Progenitor cell of endocrine pancreas (in vitro differentiated cells): Measurements from ENCODE around the gene NKD1. TPM values are rescaled to one million over a fixed set of nuclear protein-coding genes. Genes with fewer than 3 reads are reported as not detected.

Experiments
- DNase-seq: peaks from one replicate; pipeline ENCODE4 v3.0.0; 2021; ENCODE audit warnings: low spot score; ENCODE audit not compliant: unreplicated experiment
- H3K27ac Mint-ChIP-seq: 2 replicates; pipeline ENCODE4 v1.8.0; 2021; ENCODE audit warnings: mild to moderate bottlenecking, moderate library complexity, mixed read lengths
- H3K27me3 Mint-ChIP-seq: 2 replicates; pipeline ENCODE4 v1.8.0; 2021; ENCODE audit warnings: mixed read lengths
- H3K36me3 Mint-ChIP-seq: 2 replicates; pipeline ENCODE4 v1.8.0; 2022; ENCODE audit warnings: mixed read lengths; ENCODE audit not compliant: insufficient read depth
- H3K4me1 Mint-ChIP-seq: 2 replicates; pipeline ENCODE4 v1.8.0; 2021; ENCODE audit warnings: low read depth, mixed read lengths
- H3K4me3 Mint-ChIP-seq: 2 replicates; pipeline ENCODE4 v1.8.0; 2021; ENCODE audit warnings: low read depth, mild to moderate bottlenecking, moderate library complexity, mixed read lengths
- H3K9me3 Mint-ChIP-seq: 2 replicates; pipeline ENCODE4 v1.8.0; 2021; ENCODE audit warnings: low read depth, mixed read lengths
- total RNA-seq: library from RNA; stranded (reverse); gene quantifications from 2 replicates; pipeline ENCODE4 v1.2.1, GENCODE V29; 2021
- TF ChIP-seq, protein P1 (sequence below): fragments of 200-600 bp; sonication (generic); IDR thresholded peaks from one replicate; pipeline ENCODE4 v1.5.0; 2021; ENCODE audit warnings: antibody characterized with exemption, mild to moderate bottlenecking; ENCODE audit not compliant: unreplicated experiment

The NKD1 gene
- total RNA-seq, 1 donor from 2014 or later, result 3.0 TPM

DNA sequence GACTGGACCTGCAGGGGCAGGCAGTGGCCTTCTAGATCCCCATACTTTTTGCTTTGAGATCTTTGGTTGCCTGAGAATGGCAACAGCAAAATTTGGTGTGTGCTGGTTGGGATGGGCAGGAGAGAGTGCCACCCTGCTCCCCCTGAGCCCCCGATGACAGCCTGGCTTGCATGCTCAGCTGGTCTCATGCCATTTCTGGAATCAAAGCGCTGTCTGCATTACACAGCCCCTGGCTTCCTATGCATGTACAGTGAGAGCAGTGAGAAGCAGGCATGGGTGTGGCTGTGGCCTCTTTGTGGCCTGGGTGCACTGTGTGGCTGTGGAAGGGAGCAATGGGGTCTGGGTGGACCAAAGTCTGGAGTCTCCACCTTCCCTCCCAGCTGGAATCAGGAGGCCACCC is 47.7 kb downstream of the NKD1 start:
- no peaks in the 10 kb centered on the region for H3K9me3 Mint-ChIP-seq
- no peak overlapping the region for H3K27ac Mint-ChIP-seq
- H3K36me3 Mint-ChIP-seq, result no peaks in the 10 kb centered on the region
- H3K27me3 Mint-ChIP-seq, result no peaks in the 10 kb centered on the region
- no peaks in the 10 kb centered on the region for H3K4me1 Mint-ChIP-seq
- TF ChIP-seq, protein P1, sequence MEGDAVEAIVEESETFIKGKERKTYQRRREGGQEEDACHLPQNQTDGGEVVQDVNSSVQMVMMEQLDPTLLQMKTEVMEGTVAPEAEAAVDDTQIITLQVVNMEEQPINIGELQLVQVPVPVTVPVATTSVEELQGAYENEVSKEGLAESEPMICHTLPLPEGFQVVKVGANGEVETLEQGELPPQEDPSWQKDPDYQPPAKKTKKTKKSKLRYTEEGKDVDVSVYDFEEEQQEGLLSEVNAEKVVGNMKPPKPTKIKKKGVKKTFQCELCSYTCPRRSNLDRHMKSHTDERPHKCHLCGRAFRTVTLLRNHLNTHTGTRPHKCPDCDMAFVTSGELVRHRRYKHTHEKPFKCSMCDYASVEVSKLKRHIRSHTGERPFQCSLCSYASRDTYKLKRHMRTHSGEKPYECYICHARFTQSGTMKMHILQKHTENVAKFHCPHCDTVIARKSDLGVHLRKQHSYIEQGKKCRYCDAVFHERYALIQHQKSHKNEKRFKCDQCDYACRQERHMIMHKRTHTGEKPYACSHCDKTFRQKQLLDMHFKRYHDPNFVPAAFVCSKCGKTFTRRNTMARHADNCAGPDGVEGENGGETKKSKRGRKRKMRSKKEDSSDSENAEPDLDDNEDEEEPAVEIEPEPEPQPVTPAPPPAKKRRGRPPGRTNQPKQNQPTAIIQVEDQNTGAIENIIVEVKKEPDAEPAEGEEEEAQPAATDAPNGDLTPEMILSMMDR, result no peak
- DNase-seq, result no peak
- H3K4me3 Mint-ChIP-seq, result no peak overlapping the region

DNA sequence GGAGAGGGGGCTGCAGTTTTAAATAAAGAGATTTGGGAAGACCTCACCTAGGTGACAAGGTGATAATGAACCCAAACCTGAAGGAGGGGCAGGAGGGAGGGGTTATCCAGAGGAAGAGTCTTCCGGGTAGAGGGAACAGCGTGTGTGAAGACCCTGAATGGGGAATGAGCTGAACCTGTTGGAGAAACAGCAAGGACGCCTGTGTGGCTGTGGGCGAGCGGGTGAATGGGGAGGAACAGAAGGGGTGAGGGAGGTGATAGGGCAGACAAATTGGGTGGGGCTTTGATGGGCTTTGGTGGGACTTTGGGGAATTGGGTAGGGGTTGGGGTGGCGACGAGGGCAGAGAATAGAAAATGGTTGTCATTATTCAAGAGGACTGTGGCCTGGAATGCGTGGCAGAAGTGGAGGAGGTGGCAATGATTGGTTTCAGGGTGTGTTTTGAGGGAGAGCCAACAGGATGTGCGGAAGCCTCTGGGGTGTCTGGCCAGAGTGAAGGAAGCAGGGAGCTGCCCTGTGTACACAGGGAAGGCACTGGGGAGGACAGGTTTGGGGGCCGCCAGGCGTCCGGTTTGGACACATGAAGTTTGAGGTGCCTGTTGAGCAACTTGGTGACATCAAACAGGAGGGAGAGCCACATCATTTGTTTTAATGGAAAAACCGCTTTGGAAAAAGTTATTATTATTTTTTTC is 48.7 kb downstream of the NKD1 start:
- Mint-ChIP-seq H3K27ac (no peak overlapping the region), H3K9me3 (no peaks in the 10 kb centered on the region), H3K4me1 (no peaks in the 10 kb centered on the region), H3K36me3 (no peaks in the 10 kb centered on the region), H3K27me3 (no peaks in the 10 kb centered on the region), H3K4me3 (no peak overlapping the region)
- no peak for DNase-seq
- TF ChIP-seq, protein P1, result no peak

DNA sequence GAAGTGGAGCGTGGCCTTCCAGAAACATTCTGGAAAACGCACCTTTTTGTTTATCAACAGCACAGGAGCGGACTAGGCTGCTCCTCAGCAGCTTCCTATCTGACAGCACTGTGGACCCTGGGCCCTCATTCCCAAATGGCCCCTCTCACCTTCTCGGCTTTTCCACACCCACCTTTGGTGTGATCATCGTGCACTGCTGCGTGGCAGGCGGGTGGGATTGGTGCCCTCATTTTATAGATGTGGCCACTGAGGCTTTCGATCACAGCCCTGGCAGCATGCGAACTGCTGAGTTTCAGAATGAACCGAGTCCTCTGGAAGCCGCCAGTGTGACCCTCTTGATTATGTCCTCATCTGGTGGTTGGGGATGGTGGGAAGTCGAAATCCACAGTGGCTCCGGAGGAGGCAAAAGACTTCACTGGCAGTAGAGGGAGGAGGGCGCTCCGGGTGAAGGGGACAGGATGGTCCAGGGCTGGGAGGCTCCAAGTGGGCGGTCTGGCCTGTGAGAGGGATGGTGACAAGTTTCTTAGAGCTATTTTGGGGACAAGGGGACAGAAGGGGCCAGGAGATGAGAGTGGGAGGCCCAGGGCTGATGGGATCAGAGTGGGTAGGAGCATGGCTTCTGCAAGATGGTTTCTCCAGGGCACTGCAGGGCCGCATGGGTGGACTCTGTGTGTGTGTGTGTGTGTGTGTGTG is 49.5 kb downstream of the NKD1 start:
- Mint-ChIP-seq H3K27me3 (peaks cover 3% of the 10 kb centered on the region), H3K27ac (no peak overlapping the region), H3K4me3 (no peak overlapping the region), H3K9me3 (no peaks in the 10 kb centered on the region), H3K4me1 (peaks cover 2% of the 10 kb centered on the region), H3K36me3 (no peaks in the 10 kb centered on the region)
- DNase-seq, result no peak
- TF ChIP-seq, protein P1, result no peak

DNA sequence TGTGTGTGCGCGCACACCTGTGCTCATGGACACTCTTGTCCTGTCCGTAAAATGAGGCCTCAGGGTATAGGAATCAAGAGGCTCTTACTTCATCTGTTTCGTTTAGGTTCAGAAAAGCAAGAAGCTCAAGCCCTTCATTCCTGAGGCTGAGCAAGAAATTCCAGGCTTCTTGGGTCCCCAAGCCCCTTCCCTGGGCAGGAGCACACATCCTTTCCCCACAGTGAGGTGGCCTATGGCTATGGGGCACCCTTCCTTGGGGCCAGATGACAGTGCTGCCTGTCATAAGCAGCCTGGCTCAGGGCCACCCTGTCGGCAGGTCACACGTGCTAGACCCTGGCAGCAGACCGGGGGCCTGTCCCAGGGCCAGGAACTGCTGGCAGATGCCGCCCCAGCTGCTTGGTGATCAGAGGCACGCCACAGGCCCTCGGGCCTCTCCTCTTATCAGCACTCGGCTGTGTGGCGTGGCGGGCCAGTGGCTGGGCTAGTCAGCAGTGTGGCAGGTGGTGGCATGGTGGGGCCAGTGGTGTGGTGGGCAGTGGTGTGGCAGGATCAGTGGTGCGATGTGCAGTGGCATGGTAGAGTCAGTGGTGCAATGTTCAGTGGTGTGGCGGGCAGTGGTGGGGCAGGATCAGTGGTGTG is 50.2 kb downstream of the NKD1 start:
- Mint-ChIP-seq H3K27me3 (peaks cover 6% of the 10 kb centered on the region), H3K4me3 (no peak overlapping the region), H3K9me3 (no peaks in the 10 kb centered on the region), H3K36me3 (no peaks in the 10 kb centered on the region), H3K4me1 (peaks cover 2% of the 10 kb centered on the region), H3K27ac (no peak overlapping the region)
- TF ChIP-seq, protein P1, result no peak
- DNase-seq, result no peak

DNA sequence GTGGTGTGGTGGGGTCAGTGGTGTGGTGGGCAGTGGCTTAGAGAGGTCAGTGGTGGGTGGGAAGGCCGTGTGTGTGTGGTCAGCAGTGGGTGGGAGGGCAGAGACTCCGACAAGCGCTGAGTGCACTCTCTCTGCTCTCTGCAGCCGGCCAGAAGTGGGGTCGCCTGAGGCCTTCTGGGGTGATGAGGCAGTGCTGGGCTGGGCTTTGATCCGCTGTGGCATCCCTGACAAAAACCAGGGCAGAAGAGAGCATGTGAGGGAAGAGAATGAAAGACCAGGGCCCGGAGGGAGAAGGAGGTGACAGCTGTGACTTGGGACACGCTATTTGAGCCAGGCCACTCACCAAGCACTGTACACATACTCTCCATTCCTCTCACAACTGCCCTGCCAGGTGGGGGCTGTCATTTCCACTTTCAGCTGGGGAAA is 50.8 kb downstream of the NKD1 start:
- Mint-ChIP-seq H3K27ac (peak overlapping the region; percentile 53), H3K36me3 (no peaks in the 10 kb centered on the region), H3K9me3 (no peaks in the 10 kb centered on the region), H3K27me3 (peaks cover 6% of the 10 kb centered on the region), H3K4me3 (no peak overlapping the region), H3K4me1 (peaks cover 2% of the 10 kb centered on the region)
- no peak for DNase-seq
- TF ChIP-seq, protein P1, result no peak
